Left cardiac atrium (tissue), 4 donors: ENCODE results near the gene UNK. TPM values are rescaled to one million over a fixed set of nuclear protein-coding genes. Genes with fewer than 3 reads are reported as not detected.
A peak's percentile ranks its signal among the peaks of the same experiment; 100 is the strongest.
"Not testable (repeated sequence)": the region's sequence is repeated elsewhere in the genome, so short reads cannot be mapped to it uniquely, and the experiment has no call there.

Source experiments
- ATAC-seq, 2 donors: fragments of 200-7000 bp; cut with Tn5 transposase; one replicate each; pipeline ENCODE4 v1.9.1; 2020; ENCODE audit warnings: mild to moderate bottlenecking in 2 of 2, moderate library complexity in 2 of 2
- DNase-seq: peaks from one replicate; pipeline ENCODE4 v3.0.0-alpha.2; 2020
- intact Hi-C, 2 donors: fragments of 100-400 bp; cut with DNase I; formaldehyde crosslinking; loops; one replicate each; pipeline versions ENCODE4 v1.14.1 to v1.15.1; 2022 to 2023
- total RNA-seq, 2 donors: library from RNA; stranded (reverse); fragmentation: NEBNext Ultra II Directional; extraction: Animal tissue kit (Norgen Biotek cat#: 25700); gene quantifications; one replicate each; pipeline ENCODE4 v1.2.1, GENCODE V29; 2021
- donor health status: DM: no; HTN: yes; CAD: no.
- donor health status: DM: no; HTN: yes; CAD: no; lungs with severe emphysema.
- donor health status: DM: yes; HTN: yes; CAD: no.
- donor health status: Dilated cardiomyopathy.

Gene UNK
- total RNA-seq, 2 donors from 2014 or later, result 15.8 to 17.8 TPM

DNA sequence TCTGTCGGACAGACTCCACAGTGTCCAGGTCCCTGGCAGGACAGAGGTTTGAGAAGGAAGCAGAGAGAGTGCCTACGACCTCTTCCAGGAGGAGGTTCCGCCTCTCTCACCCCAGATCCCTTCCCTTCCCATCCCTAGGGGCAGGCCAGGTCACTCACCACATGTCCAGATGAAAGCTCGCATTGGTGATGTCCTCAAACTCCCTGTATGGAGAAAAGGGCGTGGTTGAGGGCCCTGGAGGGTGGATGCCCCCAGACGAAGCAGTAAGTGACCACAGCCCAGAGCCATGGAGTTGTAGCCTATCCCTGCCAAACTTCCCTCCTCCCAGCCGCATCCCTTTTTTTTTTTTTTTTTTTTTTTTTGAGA, 56.2 kb downstream of the UNK start:
- ATAC-seq (no peak), DNase-seq (no peak)
- intact Hi-C loops, result loop anchor here in 1 of 2 donors (10.0 kb wide), 1 partner anchor 66 kb away; a partner anchor contains a TSS

DNA sequence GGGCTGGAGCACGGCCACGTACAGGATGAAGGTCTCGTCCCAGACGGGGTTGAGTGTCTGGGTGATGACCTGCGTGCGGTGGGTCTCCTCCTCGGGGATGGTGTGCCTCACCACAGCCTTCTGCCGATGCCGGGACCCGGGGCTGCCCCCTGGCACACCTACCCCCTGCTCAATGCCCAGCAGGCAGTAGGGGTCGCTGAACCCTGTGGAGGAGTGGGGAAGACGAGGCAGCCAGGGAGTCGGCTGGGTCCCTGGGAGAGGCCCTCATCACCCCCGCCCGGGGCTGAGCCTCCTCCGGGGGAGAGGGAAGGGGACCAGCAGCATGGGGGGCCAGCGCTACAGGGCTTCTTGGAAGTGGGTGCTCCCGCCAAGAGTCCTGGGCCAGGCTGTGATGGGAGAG, 57.8 kb downstream of the UNK start:
- ATAC-seq, result no peak
- no peak for DNase-seq
- intact Hi-C loops, result loop anchor here in 1 of 2 donors (10.0 kb wide), 1 partner anchor 68 kb away; a partner anchor contains a TSS

DNA sequence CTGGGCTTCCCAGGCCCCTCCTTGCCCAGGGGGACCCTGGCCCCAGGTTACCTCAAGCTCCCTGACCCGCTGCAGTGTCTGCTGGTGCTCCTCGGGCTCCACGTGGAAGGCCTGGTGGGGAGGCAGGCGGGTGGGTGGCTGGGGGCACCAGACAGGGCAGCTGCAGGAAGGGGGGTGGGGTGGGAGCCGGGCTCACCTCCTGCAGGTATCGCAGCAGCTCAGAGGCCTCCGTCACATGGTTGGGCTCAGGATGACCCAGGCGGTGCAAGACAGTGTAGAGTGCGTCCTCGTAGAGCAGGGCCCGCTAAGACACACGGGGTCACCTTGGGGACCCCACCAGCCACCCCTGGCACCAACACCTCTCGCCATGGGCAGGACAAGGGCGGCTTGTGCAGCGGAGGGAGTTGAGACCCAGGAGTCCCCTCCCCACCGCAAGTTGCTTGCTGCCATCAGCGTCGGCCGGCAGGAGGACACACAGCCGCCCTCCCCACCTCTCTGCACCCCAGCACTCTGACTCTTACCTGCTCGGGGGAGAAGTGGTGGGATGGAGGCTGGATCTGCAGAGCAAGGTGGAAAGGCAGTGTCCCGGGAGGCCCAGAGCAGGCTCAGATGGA, 58.5 kb downstream of the UNK start:
- DNase-seq, result peak; percentile 25
- no peak for ATAC-seq
- intact Hi-C loops, result loop anchor here in 1 of 2 donors (10.0 kb wide), 1 partner anchor 68 kb away; a partner anchor contains a TSS

GRCh38 chr17:75843577-75844529, 59.2 kb downstream of the UNK start, which contains the start of gene UNC13D:
Gene UNC13D, minus strand, starts transcription at chr17:75844404. Its CDS starts 67 bp downstream, at chr17:75844337.
- intact Hi-C loops, result loop anchor here in 1 of 2 donors (10.0 kb wide), 1 partner anchor 69 kb away; a partner anchor contains a TSS
- DNase-seq (no peak), ATAC-seq (peak; percentile 20 to 32)

GRCh38 chr17:75844530-75845057, 60.0 kb downstream of the UNK start:
- DNase-seq (no peak), ATAC-seq (peak; percentile 38 to 67)
- intact Hi-C loops, result loop anchor here in 1 of 2 donors (10.0 kb wide), 1 partner anchor 70 kb away; a partner anchor contains a TSS

- intact Hi-C loops, result loop anchor here in 1 of 2 donors (10.0 kb wide), 1 partner anchor 70 kb away; a partner anchor contains a TSS
- DNase-seq, result peak; percentile 85
Observed at GRCh38 chr17:75845058-75845711, 60.6 kb downstream of the UNK start.

GRCh38 chr17:75845933-75846691, 61.5 kb downstream of the UNK start:
- DNase-seq, result no peak
- ATAC-seq, result no peak
- intact Hi-C loops, result loop anchor here in 1 of 2 donors (10.0 kb wide), 1 partner anchor 71 kb away; a partner anchor contains a TSS

More at GRCh38 chr17:75845058-75845711, 60.6 kb downstream of the UNK start:
- ATAC-seq, result peak; percentile 68 to 74

DNA sequence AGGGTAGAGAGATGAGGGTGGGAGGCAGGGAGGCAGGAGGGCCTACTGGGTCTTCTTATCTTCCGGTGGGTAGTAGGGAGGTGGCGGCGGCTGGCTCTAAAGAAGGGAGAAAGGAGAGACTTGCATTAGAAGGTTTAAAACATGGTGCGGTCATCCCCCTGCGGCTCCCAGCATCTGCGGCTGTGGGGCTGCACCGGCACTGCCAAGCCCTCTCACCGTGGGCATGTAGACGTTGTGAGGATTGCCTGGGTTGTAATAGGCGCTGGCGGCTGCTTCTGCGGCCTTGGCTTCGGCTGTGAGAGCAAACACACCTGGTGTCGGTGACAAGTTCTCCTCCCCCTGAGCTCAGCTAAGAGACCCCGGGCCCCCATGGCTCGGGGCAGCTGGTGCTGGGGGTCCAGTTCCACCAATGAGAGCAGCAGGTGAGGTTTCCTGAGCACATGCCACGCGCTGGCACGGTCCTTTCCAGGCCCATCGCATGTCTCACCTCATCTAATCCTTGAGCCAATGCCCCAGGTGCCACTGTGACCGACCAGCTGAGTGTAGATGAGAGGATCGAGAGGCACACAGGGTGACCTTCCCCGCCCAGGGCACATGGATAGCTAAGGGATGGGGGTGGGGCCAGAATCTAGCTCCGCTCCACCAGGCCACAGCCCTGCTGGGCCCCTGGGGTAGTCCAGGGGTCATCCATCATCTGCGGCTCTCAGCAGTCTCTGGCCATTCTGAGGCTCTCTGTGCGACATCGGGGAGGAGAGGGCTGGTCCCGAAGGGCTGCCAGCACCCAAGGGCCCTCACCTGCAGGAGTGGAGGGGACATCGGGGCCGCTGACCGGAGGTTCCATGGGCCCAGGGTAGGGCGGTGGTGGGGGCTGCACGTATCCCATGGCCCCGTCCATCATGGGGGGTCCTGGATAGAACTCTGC, 62.3 kb downstream of the UNK start:
- intact Hi-C loops, result loop anchor here in 1 of 2 donors (10.0 kb wide), 1 partner anchor 72 kb away; a partner anchor contains a TSS
- DNase-seq (no peak), ATAC-seq (no peak)

DNA sequence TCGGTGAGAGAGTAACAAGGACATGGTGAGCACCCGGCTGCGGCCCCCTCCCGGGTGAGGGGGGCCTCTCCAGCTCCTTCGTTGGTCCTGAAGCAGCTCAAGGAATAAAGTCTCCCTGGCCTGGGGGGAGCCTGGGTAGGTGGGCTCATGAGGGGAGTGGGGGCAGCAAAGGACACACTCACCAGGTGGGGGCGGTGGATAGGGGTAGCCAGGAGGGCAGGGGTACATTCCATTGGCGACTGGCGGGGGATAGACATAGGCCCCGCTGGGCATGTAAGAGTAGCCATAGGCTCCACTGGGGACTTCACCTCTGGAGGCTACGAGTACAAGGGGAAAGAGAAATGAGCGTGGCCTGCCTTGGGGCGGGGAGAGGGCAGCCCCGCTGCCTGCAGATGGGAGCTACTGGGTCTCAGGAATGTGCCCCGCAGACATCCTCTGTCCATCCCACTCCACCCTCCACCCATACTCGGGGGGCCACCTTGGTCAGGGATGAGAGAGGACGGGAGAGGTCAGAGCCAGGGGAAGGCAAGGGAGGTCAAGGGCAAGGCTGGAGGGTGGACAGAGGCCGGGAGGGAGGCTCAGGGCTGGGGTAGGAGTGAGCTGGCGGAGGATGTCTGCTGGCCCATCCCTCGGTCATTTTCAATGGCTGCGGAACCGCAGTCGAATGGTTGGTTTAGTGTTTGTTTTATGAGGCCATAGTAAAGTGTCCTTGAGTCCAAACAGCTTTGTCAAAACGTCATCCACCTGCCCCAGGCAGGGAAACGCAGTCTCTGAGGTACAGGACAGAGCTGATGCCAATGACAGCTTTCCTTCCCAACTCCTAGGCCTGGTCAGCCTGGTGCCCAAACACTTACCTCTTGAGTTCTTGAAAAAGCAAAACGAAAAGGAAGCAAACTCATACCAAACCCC, 63.3 kb downstream of the UNK start:
- DNase-seq (no peak), ATAC-seq (no peak)
- intact Hi-C loops, result loop anchor here in 1 of 2 donors (10.0 kb wide), 1 partner anchor 73 kb away; a partner anchor contains a TSS

- ATAC-seq (peak; percentile 25 to 35), DNase-seq (peak; percentile 82)
- intact Hi-C loops, result loop anchor here in 1 of 2 donors (10.0 kb wide), 1 partner anchor 74 kb away; a partner anchor contains a TSS
Observed at GRCh38 chr17:75848523-75849278, 64.1 kb downstream of the UNK start.

GRCh38 chr17:75849279-75849646, 64.7 kb downstream of the UNK start:
- intact Hi-C loops, result loop anchor here in 1 of 2 donors (10.0 kb wide), 1 partner anchor 74 kb away; a partner anchor contains a TSS

GRCh38 chr17:75849724-75850123, 65.1 kb downstream of the UNK start:
- ATAC-seq (peak in 1 of 2 donors; percentile 9), DNase-seq (no peak)
- intact Hi-C loops, result loop anchor here in 1 of 2 donors (10.0 kb wide), 1 partner anchor 75 kb away; a partner anchor contains a TSS

More at GRCh38 chr17:75849279-75849646, 64.7 kb downstream of the UNK start:
- DNase-seq (no peak), ATAC-seq (peak in 1 of 2 donors; percentile 13)

DNA sequence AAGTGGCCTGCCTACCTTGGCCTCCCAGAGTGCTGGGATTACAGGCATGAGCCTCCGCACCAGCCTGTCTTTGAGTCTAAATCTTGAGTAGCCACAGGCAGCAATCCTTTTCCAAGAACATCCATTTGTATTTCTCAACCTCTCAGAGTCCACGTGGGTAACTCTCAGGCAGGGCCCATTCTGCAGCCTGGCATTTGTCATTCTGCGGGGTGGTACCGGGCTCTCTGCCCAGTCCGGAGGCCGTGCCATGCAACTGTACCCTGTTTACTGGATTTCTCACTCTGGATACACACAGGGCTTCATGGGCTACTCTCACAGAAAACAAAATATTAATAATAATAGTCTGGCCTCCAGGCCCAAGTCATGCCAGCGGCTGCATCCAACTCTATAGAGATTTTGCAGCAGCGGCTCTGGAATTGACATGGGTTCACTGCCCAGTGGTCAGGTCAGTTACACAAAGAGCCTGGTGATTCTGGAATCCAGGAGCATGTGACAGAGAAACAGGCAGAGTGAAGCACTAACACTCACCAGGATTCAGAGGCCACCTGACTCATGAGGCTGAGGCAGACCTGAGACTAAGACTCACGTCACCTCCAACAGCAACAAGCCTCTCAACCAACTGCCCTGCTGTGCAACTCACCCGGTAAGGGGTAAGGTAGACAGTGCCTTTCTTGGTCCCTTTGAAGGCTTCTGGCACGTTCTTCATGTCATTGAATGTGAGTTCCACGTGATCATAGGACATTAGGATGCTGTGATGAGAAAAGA, 66.5 kb downstream of the UNK start:
- ATAC-seq, result no peak
- no peak for DNase-seq
- intact Hi-C loops, result no loop called here

DNA sequence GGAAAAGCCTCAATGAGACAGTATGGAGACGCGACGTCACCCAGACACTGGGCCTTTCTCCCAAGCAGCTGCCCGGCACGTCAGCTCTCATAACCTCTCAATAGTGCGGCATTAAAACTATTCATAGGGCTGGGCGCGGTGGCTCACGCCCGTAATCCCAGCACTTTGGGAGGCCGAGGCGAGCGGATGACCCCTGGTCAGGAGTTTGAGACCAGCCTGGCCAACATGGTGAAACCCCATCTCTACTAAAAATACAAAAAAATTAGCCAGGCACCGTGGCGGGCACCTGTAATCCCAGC, 67.0 kb downstream of the UNK start:
- DNase-seq, intact Hi-C loops, ATAC-seq: not testable (repeated sequence)

GRCh38 chr17:75853433-75853832, 68.8 kb downstream of the UNK start:
- ATAC-seq, result no peak
- no peak for DNase-seq
- intact Hi-C loops, result no loop called here
